Psoas muscle (tissue), 8 donors: ENCODE data around the gene IL1R2. TPM values are rescaled to one million over a fixed set of nuclear protein-coding genes. Genes with fewer than 3 reads are reported as not detected.
"Not testable (repeated sequence)": the region's sequence is repeated elsewhere in the genome, so short reads cannot be mapped to it uniquely, and the experiment has no call there.

Source experiments
- ATAC-seq, 4 donors: fragments of 200-7000 bp; cut with Tn5 transposase; one replicate each; pipeline ENCODE4 v1.9.1; 2020; ENCODE audit warnings: moderate library complexity in 3 of 4, mild to moderate bottlenecking in 2 of 4
- DNase-seq, 2 donors: peaks; one replicate each; pipeline ENCODE4 v3.0.0-alpha.2; 2020
- H3K27ac ChIP-seq: fragments of 200-600 bp; one replicate; pipeline ENCODE4 v1.8.0; 2022
- H3K27me3 ChIP-seq, 3 donors: fragments of 200-600 bp in 1 of 3; one replicate each; pipeline versions ENCODE4 v1.6.1 to v1.8.0; 2013 to 2022; ENCODE audit warnings: low read length in 2 of 3, mild to moderate bottlenecking in 2 of 3, moderate library complexity in 1 of 3; ENCODE audit not compliant: insufficient read depth in 3 of 3
- H3K36me3 ChIP-seq, 2 donors: fragments of 200-600 bp in 1 of 2; one replicate each; pipeline versions ENCODE4 v1.6.1 to v1.8.0; 2013 to 2022; ENCODE audit warnings: low read depth in 1 of 2, mild to moderate bottlenecking in 1 of 2, moderate library complexity in 1 of 2; ENCODE audit not compliant: insufficient read depth in 1 of 2
- H3K4me1 ChIP-seq: fragments of 200-600 bp; one replicate; pipeline ENCODE4 v1.8.0; 2022
- H3K4me3 ChIP-seq: fragments of 200-600 bp; one replicate; pipeline ENCODE4 v1.8.0; 2022; ENCODE audit warnings: mild to moderate bottlenecking
- H3K9me3 ChIP-seq: fragments of 200-600 bp; one replicate; pipeline ENCODE4 v1.8.0; 2022
- CTCF ChIP-seq: fragments of 200-600 bp; IDR thresholded peaks from one replicate; pipeline ENCODE4 v1.8.0; 2022; ENCODE audit warnings: antibody characterized with exemption
- WGBS, 3 donors: extraction: QIAGEN DNeasy Blood & Tissue Kit; methylation state at CpG; one replicate each; pipeline versions ENCODE4 v1.1.6 to v1.1.7; 2013; 5-methylcytosine and 5-hydroxymethylcytosine counted together
- intact Hi-C, 2 donors: fragments of 100-400 bp; cut with DNase I; formaldehyde crosslinking; loops; one replicate each; pipeline versions ENCODE4 v1.11.0 to v1.14.2; 2022
- polyA plus RNA-seq, 3 donors: library from polyadenylated mRNA; stranded (reverse); fragments of 200-250 nt; gene quantifications; one replicate each; pipeline ENCODE4 v1.2.3, GENCODE V29; 2013
- total RNA-seq, 4 donors: library from RNA; stranded (reverse); fragmentation: NEBNext Ultra II Directional in 2 of 4; extraction: Animal tissue kit (Norgen Biotek cat#: 25700) in 2 of 4; gene quantifications; one replicate each; pipeline versions ENCODE4 v1.2.1 to v1.2.4, GENCODE V29; 2021 to 2023
- donor health status: healthy with polysubstance abuse.
- donor health status: DM: no; HTN: no; CAD: no; lungs with moderate emphysema.
- donor health status: Bipolar disorder and iron deficiency.
- donor health status: healthy.
- donor health status: DM: yes; HTN: yes; CAD: no.
- donor health status: DM: no; HTN: no; CAD: no.
- donor health status: DM: no; HTN: no; CAD: no.
- donor health status: DM: yes; HTN: yes; CAD: no.

IL1R2 gene
- total and polyA plus RNA-seq, 7 donors = 0.41 to 3.4 (median 1.3) TPM

GRCh38 chr2:102002228-102002627 lies 10.5 kb downstream of the IL1R2 start:
- no peaks in the 10 kb centered on the region for H3K9me3 ChIP-seq
- no peak overlapping the region for H3K27ac ChIP-seq
- H3K4me3 ChIP-seq = no peak overlapping the region
- TF ChIP-seq CTCF = no peak
- WGBS, 3 donors = 73 to 94% (median 77%) methylated on average over 3 of the region's 3 CpGs
- H3K27me3 ChIP-seq = no peaks in the 10 kb centered on the region
- intact Hi-C loops = no loop called here
- no peaks in the 10 kb centered on the region for H3K4me1 ChIP-seq
- DNase-seq = no peak
- no peaks in the 10 kb centered on the region for H3K36me3 ChIP-seq
- ATAC-seq = no peak

GRCh38 chr2:102002909-102003308 lies 11.1 kb downstream of the IL1R2 start:
- intact Hi-C loops, H3K36me3 ChIP-seq, H3K9me3 ChIP-seq, DNase-seq, ATAC-seq, H3K4me1 ChIP-seq, H3K27me3 ChIP-seq, H3K27ac ChIP-seq, H3K4me3 ChIP-seq: not testable (repeated sequence)
- 94 to 100% (median 99%) methylated on average over 3 of the region's 3 CpGs for WGBS, 3 donors

- no peaks in the 10 kb centered on the region for H3K4me1 ChIP-seq
- no peak for ATAC-seq
- WGBS, 3 donors = 89 to 100% (median 97%) methylated on average over 3 of the region's 3 CpGs
- no peaks in the 10 kb centered on the region for H3K9me3 ChIP-seq
- no peak overlapping the region for H3K4me3 ChIP-seq
- no peak for DNase-seq
- H3K27ac ChIP-seq = no peak overlapping the region
- no peak for TF ChIP-seq CTCF
- H3K36me3 ChIP-seq = no peaks in the 10 kb centered on the region
- intact Hi-C loops = no loop called here
- H3K27me3 ChIP-seq = no peaks in the 10 kb centered on the region
Measured at GRCh38 chr2:102003696-102004095, 11.9 kb downstream of the IL1R2 start.

GRCh38 chr2:102004581-102004980 lies 12.8 kb downstream of the IL1R2 start:
- DNase-seq (no peak), ATAC-seq (no peak)
- 46 to 50% (median 46%) methylated on average over 2 of the region's 2 CpGs for WGBS, 3 donors
- no peak for TF ChIP-seq CTCF
- no peak overlapping the region for H3K27ac ChIP-seq
- H3K36me3 ChIP-seq = no peaks in the 10 kb centered on the region
- no peaks in the 10 kb centered on the region for H3K9me3 ChIP-seq
- H3K27me3 ChIP-seq = no peaks in the 10 kb centered on the region
- H3K4me3 ChIP-seq = no peak overlapping the region
- intact Hi-C loops = no loop called here
- no peaks in the 10 kb centered on the region for H3K4me1 ChIP-seq

- no peaks in the 10 kb centered on the region for H3K4me1 ChIP-seq
- no peak for TF ChIP-seq CTCF
- intact Hi-C loops = no loop called here
- no peak for DNase-seq
- no peaks in the 10 kb centered on the region for H3K9me3 ChIP-seq
- H3K27me3 ChIP-seq = no peaks in the 10 kb centered on the region
- no peak overlapping the region for H3K4me3 ChIP-seq
- no peaks in the 10 kb centered on the region for H3K36me3 ChIP-seq
- WGBS, 3 donors = 90 to 94% (median 91%) methylated on average over 4 of the region's 4 CpGs
- no peak overlapping the region for H3K27ac ChIP-seq
- no peak for ATAC-seq
Measured at GRCh38 chr2:102005449-102005848, 13.7 kb downstream of the IL1R2 start.
